ENCODE measurements around the gene RPH3AL. TPM values are rescaled to one million over a fixed set of nuclear protein-coding genes. Genes with fewer than 3 reads are reported as not detected.

Gene RPH3AL
- total and polyA plus RNA-seq, 10 of the 15 experiments (the other 5 are each of a cell fraction or from before 2014, with no cell fraction given): 0.04 to 1.2 (median 0.47) TPM; not detected in 2

DNA sequence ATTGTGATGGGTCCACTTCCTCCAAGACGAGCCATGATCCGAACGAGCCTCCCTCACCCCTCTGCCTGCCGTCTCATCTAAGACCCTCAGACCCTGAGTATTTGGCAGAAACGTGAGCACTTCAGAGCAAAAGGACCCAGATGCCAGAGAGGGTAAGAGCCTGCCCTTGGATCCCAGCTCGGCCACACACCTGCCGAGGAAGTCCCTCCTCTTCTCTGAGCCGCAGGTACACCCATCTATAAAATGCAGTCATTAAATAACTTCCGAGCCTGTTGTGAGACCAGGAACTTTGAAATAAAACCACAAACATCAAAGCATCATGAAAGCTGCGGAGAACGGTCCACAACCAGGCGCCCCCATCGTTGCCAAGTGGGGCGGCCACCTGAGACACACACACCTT lies 106.4 kb downstream of the RPH3AL start (continued):
- TF ChIP-seq, protein P1, sequence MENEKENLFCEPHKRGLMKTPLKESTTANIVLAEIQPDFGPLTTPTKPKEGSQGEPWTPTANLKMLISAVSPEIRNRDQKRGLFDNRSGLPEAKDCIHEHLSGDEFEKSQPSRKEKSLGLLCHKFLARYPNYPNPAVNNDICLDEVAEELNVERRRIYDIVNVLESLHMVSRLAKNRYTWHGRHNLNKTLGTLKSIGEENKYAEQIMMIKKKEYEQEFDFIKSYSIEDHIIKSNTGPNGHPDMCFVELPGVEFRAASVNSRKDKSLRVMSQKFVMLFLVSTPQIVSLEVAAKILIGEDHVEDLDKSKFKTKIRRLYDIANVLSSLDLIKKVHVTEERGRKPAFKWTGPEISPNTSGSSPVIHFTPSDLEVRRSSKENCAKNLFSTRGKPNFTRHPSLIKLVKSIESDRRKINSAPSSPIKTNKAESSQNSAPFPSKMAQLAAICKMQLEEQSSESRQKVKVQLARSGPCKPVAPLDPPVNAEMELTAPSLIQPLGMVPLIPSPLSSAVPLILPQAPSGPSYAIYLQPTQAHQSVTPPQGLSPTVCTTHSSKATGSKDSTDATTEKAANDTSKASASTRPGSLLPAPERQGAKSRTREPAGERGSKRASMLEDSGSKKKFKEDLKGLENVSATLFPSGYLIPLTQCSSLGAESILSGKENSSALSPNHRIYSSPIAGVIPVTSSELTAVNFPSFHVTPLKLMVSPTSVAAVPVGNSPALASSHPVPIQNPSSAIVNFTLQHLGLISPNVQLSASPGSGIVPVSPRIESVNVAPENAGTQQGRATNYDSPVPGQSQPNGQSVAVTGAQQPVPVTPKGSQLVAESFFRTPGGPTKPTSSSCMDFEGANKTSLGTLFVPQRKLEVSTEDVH (IDR thresholded peaks at IDR 0.05; ENCODE audit: low read depth, partially characterized antibody): no peak
- TF ChIP-seq EED (IDR thresholded peaks at IDR 0.05; ENCODE audit: low read depth) (no peak), KDM1A (IDR thresholded peaks at IDR 0.05; ENCODE audit: borderline replicate concordance) (no peak), GATAD2B (conservative IDR thresholded peaks at IDR 0.05; ENCODE audit: low read depth) (no peak), MYC (IDR thresholded peaks at IDR 0.05; ENCODE audit: insufficient read depth, insufficient read length, insufficient replicate concordance, low read length, severe bottlenecking) (no peak), SIX5 (IDR thresholded peaks at IDR 0.05; ENCODE audit: low read depth, low read length, severe bottlenecking) (no peak), MEF2B (IDR thresholded peaks at IDR 0.05; ENCODE audit: partially characterized antibody, poor library complexity, severe bottlenecking) (no peak), CEBPB (IDR thresholded peaks at IDR 0.05; ENCODE audit: borderline replicate concordance in 1 of 2, low read depth in 2 of 2, low read length in 2 of 2) (no peak), HDAC2 (IDR thresholded peaks at IDR 0.05) (no peak)
- TF ChIP-seq, protein P2, sequence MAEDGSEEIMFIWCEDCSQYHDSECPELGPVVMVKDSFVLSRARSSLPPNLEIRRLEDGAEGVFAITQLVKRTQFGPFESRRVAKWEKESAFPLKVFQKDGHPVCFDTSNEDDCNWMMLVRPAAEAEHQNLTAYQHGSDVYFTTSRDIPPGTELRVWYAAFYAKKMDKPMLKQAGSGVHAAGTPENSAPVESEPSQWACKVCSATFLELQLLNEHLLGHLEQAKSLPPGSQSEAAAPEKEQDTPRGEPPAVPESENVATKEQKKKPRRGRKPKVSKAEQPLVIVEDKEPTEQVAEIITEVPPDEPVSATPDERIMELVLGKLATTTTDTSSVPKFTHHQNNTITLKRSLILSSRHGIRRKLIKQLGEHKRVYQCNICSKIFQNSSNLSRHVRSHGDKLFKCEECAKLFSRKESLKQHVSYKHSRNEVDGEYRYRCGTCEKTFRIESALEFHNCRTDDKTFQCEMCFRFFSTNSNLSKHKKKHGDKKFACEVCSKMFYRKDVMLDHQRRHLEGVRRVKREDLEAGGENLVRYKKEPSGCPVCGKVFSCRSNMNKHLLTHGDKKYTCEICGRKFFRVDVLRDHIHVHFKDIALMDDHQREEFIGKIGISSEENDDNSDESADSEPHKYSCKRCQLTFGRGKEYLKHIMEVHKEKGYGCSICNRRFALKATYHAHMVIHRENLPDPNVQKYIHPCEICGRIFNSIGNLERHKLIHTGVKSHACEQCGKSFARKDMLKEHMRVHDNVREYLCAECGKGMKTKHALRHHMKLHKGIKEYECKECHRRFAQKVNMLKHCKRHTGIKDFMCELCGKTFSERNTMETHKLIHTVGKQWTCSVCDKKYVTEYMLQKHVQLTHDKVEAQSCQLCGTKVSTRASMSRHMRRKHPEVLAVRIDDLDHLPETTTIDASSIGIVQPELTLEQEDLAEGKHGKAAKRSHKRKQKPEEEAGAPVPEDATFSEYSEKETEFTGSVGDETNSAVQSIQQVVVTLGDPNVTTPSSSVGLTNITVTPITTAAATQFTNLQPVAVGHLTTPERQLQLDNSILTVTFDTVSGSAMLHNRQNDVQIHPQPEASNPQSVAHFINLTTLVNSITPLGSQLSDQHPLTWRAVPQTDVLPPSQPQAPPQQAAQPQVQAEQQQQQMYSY (CRISPR knock-in tag; IDR thresholded peaks at IDR 0.05): no peak
- TF ChIP-seq, protein P3, sequence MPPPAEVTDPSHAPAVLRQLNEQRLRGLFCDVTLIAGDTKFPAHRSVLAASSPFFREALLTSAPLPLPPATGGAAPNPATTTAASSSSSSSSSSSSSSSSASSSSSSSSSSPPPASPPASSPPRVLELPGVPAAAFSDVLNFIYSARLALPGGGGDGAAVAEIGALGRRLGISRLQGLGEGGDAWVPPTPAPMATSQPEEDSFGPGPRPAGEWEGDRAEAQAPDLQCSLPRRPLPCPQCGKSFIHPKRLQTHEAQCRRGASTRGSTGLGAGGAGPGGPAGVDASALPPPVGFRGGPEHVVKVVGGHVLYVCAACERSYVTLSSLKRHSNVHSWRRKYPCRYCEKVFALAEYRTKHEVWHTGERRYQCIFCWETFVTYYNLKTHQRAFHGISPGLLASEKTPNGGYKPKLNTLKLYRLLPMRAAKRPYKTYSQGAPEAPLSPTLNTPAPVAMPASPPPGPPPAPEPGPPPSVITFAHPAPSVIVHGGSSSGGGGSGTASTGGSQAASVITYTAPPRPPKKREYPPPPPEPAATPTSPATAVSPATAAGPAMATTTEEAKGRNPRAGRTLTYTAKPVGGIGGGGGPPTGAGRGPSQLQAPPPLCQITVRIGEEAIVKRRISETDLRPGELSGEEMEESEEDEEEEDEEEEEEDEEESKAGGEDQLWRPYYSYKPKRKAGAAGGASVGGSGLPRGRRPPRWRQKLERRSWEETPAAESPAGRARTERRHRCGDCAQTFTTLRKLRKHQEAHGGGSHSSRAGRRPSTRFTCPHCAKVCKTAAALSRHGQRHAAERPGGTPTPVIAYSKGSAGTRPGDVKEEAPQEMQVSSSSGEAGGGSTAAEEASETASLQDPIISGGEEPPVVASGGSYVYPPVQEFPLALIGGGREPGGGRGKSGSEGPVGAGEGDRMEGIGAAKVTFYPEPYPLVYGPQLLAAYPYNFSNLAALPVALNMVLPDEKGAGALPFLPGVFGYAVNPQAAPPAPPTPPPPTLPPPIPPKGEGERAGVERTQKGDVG (CRISPR knock-in tag; IDR thresholded peaks at IDR 0.05): no peak
